ENCODE results near the gene AKR1D1.
"Not testable (repeated sequence)": the region's sequence is repeated elsewhere in the genome, so short reads cannot be mapped to it uniquely, and the experiment has no call there.

Gene AKR1D1

GRCh38 chr7:138075350-138075749 lies 909 bp upstream of the AKR1D1 start:
- POLR2A ChIA-PET: no interaction called here
- TF ChIP-seq ZNF544 (tag by site-specific recombination; IDR thresholded peaks at IDR 0.05): no peak
- no peak for TF ChIP-seq KLF10 (tag by site-specific recombination; IDR thresholded peaks at IDR 0.05)
- no peak for TF ChIP-seq MZF1 (tag by site-specific recombination; IDR thresholded peaks at IDR 0.05; ENCODE audit: borderline replicate concordance)
- TF ChIP-seq ZNF449 (tag by site-specific recombination; IDR thresholded peaks at IDR 0.05): no peak
- no peak for TF ChIP-seq ZNF433 (tag by site-specific recombination; IDR thresholded peaks at IDR 0.05; ENCODE audit: low read depth)
- no peak for TF ChIP-seq PRDM6 (tag by site-specific recombination; IDR thresholded peaks at IDR 0.05)
- TF ChIP-seq PRDM4 (tag by site-specific recombination; IDR thresholded peaks at IDR 0.05): no peak
- no peak for TF ChIP-seq PATZ1 (tag by site-specific recombination; IDR thresholded peaks at IDR 0.05)
- TF ChIP-seq ZNF670 (tag by site-specific recombination; IDR thresholded peaks at IDR 0.05; ENCODE audit: low read depth): no peak
- TF ChIP-seq GLIS1 (tag by site-specific recombination; IDR thresholded peaks at IDR 0.05): no peak
- TF ChIP-seq YY2 (tag by site-specific recombination; IDR thresholded peaks at IDR 0.05): no peak
- TF ChIP-seq ZFP69B (tag by site-specific recombination; IDR thresholded peaks at IDR 0.05): no peak
- no peak for TF ChIP-seq ZFP41 (tag by site-specific recombination; IDR thresholded peaks at IDR 0.05; ENCODE audit: borderline replicate concordance)
- no peak for TF ChIP-seq BCL11B (tag by site-specific recombination; IDR thresholded peaks at IDR 0.05; ENCODE audit: low read depth)
- no peak for TF ChIP-seq ZNF658 (tag by site-specific recombination; IDR thresholded peaks at IDR 0.05)
- TF ChIP-seq ZXDB (tag by site-specific recombination; IDR thresholded peaks at IDR 0.05): no peak

GRCh38 chr7:138075786-138076185 lies 473 bp upstream of the AKR1D1 start:
- H3K4me1 ChIP-seq (ENCODE audit: control insufficient read depth, insufficient read depth, low read length); H3K9me3 ChIP-seq (ENCODE audit: control insufficient read depth, insufficient read depth, low read depth, low read length); H3K4me3 ChIP-seq (ENCODE audit: low read depth, low read length); POLR2A ChIA-PET; H3K27ac ChIP-seq (ENCODE audit: extremely low read depth, low read depth, low read length); CTCF ChIA-PET; H3K36me3 ChIP-seq (ENCODE audit: control insufficient read depth in 2 of 2, insufficient read depth in 1 of 2, low read length in 2 of 2): not testable (repeated sequence)
- peak; percentile 76 for TF ChIP-seq SETDB1 (IDR thresholded peaks at IDR 0.05; ENCODE audit: insufficient read length, low read length)

More at GRCh38 chr7:138075350-138075749, 909 bp upstream of the AKR1D1 start:
- Histone ChIP-seq H3K4me3 (ENCODE audit: low read depth, low read length) (no peak overlapping the region), H3K9me3 (ENCODE audit: control insufficient read depth, insufficient read depth, low read depth, low read length) (no peaks in the 10 kb centered on the region), H3K4me1 (ENCODE audit: control insufficient read depth, insufficient read depth, low read length) (no peaks in the 10 kb centered on the region), H3K27ac (ENCODE audit: extremely low read depth, low read depth, low read length) (no peak overlapping the region), H3K36me3 (ENCODE audit: control insufficient read depth in 2 of 2, insufficient read depth in 1 of 2, low read length in 2 of 2) (no peaks in the 10 kb centered on the region)
- CTCF ChIA-PET: interaction anchor here (0.7 kb wide), 1 partner anchor 260 kb away, joined by 3 read pairs; no protein-coding TSS in a partner anchor

Measured in HEK293 (cell line).